GM10266 (cell line): ENCODE results near the gene ZNF554.

Experiments used
- DNase-seq: peaks from one replicate; pipeline ENCODE4 v3.0.0; 2012; ENCODE audit errors: extremely low spot score
- TF ChIP-seq, protein P1 (sequence below): IDR thresholded peaks from 2 replicates; pipeline ENCODE4 v1.5.1; 2012; ENCODE audit warnings: mild to moderate bottlenecking, low read depth; ENCODE audit not compliant: control insufficient read depth, insufficient read depth; ENCODE audit errors: missing control alignments

Gene ZNF554

DNA sequence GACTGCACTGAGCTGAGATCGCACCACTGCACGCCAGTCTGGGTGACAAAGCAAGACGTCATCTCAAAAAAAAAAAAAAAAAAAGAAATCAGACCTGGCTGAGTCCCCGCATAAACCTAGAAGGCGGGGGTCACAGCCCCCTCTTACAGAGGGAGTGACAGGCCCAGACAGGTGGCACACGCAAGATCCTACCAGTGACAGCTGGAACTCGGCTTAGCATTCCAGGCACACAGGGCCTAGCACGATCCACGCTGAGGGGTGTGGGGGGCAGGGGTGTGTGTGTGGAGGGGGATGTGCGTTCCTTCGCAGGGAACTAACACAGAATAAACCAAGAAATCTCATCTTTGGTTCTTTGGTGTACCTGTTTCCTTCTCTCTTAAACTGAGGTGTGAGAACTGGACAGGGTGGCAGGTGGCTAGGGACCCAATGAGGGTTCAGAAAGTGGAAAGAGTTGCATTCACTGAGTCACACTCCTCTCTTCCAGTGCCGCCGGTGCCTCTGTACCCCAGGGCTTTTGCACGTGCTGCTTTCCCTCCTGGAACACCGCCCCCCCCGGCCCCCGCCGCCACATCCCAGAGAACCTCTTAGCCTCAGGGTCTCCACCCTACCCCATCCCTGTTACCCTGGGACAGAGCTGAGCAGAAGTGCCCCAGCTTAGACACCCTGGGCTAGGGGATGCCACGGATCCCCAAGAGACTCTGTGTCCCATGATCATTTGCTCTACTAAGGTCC, 41.5 kb upstream of the ZNF554 start:
- DNase-seq: no peak
- TF ChIP-seq, protein P1, sequence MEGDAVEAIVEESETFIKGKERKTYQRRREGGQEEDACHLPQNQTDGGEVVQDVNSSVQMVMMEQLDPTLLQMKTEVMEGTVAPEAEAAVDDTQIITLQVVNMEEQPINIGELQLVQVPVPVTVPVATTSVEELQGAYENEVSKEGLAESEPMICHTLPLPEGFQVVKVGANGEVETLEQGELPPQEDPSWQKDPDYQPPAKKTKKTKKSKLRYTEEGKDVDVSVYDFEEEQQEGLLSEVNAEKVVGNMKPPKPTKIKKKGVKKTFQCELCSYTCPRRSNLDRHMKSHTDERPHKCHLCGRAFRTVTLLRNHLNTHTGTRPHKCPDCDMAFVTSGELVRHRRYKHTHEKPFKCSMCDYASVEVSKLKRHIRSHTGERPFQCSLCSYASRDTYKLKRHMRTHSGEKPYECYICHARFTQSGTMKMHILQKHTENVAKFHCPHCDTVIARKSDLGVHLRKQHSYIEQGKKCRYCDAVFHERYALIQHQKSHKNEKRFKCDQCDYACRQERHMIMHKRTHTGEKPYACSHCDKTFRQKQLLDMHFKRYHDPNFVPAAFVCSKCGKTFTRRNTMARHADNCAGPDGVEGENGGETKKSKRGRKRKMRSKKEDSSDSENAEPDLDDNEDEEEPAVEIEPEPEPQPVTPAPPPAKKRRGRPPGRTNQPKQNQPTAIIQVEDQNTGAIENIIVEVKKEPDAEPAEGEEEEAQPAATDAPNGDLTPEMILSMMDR: no peak

GRCh38 chr19:2779121-2779740, 40.4 kb upstream of the ZNF554 start:
- DNase-seq: no peak
- TF ChIP-seq, protein P1: no peak

GRCh38 chr19:2780284-2780683, 39.4 kb upstream of the ZNF554 start:
- DNase-seq: no peak
- TF ChIP-seq, protein P1: no peak

DNA sequence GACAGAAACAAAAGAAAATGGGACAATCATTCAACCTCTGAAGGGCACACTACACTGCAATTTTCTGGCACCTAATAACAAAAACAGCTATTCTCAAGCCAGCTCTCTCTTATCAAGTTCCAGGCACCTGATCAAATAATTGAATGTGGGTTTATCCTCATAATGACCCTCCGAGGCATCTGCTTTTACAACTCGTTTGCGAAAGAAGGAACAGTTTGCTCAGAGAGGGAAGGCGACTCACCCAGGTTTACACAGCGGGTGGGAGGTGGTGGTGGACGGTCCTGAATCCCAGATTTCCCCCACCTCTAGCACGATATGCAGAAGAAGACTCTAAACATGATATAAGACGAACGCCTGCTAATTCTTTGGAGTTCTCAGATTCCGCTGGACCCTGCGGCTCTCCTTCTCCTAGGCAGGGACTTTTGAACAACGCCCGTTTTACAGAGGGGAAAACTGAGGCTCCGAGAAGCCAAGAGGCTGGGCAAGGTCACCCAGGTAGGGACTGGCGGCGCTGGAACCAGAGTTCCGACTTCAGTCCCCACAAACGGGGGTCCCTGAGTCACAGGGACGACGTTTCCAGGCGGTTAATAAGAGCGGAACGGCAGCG, 37.2 kb upstream of the ZNF554 start:
- no peak for DNase-seq
- TF ChIP-seq, protein P1: no peak

- TF ChIP-seq, protein P1: peak; percentile 42
- peak; percentile 98 for DNase-seq
These were observed 36.5 kb upstream of the ZNF554 start, which contains the start of gene SGTA for GRCh38 chr19:2782936-2783780. TSS of gene SGTA (minus strand) at chr19:2783273. CDS start at chr19:2769068, 14,205 bp downstream.

- TF ChIP-seq, protein P1: no peak
These were observed 35.9 kb upstream of the ZNF554 start for GRCh38 chr19:2783781-2784145.

More at GRCh38 chr19:2783781-2784145, 35.9 kb upstream of the ZNF554 start:
- DNase-seq: no peak
